Measurements from ENCODE around the gene DLL3.

Gene DLL3

DNA sequence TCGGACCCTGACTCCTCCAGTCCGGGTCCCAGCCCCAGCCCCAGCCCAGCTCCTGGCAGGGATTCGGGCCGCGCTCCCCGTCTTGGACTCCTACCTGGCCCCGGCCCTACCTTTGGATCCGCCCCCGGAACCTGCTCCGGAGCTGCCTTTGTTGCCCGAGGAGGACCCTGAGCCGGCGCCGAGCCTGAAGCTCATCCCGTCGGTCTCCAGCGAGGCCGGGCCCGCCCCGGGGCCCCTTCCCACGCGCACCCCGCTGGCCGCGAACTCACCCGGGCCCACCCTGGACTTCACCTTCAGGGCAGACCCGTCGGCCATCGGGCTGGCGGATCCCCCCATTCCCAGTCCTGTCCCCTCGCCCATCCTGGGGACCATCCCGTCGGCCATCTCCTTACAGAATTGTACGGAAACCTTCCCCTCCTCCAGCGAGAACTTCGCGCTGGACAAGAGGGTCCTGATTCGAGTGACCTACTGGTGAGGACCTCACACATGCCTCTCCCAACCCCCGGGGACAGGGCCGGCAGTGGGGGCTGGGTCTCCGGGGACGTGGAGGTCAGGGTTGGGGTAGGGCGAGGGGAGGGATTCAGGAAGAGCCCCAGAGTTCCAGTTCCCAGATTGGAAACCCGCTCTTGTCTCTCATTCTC is 16.9 kb downstream of the DLL3 start:
- in situ Hi-C loops (cut with MboI; ENCODE audit: low sequenced_read_pairs), result no loop called here

DNA sequence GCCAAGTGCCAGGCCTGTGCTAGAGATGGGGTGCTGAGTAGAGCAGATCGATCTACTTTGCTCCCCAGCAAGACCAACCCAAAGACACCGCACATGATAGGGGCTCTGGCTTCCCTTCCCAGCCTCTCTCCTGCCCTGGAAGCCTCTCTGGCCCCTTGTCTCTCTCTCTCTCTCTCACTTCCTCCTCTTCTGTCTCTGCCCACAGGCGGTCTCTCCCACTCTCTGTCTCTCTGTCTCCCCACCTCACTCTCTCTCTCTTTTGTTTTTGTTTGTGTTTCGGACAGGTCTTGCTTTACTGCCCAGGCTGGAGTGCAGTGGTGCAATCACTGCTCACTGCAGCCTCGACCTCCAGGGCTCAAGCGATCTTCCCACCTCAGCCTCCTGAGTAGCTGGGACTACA is 17.5 kb downstream of the DLL3 start:
- in situ Hi-C loops (cut with MboI; ENCODE audit: low sequenced_read_pairs), result no loop called here

DNA sequence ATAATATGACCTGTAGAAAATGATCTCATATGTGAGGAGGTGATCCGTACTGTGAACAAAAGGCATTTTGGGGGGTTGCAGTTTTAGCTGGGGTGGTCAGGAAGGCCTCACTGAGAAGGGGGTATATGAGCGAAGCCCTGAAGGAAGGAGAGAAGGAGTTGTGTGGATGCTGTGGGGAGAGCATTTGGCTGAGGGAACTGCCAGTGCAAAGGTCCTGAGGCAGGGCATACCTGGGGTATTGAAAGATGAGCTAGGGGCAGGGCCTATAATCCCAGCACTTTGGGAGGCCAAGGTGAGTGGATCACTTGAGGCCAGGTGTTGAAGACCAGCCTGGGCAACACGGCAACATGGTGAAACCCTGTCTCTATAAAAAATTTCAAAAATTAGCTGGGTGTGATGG is 18.7 kb downstream of the DLL3 start:
- in situ Hi-C loops (cut with MboI; ENCODE audit: low sequenced_read_pairs), result no loop called here

DNA sequence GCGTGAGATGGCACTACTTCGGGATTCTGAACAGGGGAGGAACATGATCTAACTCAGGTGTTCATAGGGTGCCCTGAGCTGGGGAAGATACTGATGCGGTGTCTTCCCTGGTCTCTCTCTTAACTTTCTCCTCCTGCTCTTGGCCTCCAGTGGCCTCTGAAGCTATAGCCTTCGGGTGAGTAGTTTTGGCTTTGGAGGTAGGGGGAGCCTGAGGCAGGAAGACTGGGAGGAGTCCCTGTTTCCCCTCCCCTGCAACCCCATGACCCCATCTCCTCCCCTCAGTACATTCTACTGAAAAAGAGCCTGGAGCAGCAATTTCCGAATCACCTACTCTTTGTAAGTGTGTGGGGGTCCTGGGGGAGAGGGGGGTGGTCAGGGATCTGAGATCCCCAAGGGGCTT is 19.7 kb downstream of the DLL3 start:
- in situ Hi-C loops (cut with MboI; ENCODE audit: low sequenced_read_pairs), result no loop called here

DNA sequence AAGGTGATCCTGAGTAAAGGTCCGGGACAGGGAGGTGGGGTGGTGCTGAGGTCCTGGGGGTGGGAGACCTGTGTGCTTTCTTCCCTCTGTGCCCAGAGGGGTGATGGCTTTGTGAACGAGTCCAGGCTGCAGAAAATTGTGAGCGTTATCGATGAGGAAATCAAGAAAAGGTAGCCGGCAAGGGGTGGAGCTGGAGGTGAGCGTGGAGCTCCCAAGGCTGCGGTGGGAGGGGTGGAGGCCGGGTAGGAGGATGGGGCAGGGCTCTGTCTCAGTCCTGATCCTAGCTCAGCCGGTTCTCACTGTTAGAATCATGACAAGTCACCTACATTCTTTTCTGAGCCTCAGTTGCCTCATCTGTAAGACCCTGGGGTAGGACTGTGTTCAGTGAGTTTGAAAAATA is 20.2 kb downstream of the DLL3 start:
- in situ Hi-C loops (cut with MboI; ENCODE audit: low sequenced_read_pairs), result no loop called here

DNA sequence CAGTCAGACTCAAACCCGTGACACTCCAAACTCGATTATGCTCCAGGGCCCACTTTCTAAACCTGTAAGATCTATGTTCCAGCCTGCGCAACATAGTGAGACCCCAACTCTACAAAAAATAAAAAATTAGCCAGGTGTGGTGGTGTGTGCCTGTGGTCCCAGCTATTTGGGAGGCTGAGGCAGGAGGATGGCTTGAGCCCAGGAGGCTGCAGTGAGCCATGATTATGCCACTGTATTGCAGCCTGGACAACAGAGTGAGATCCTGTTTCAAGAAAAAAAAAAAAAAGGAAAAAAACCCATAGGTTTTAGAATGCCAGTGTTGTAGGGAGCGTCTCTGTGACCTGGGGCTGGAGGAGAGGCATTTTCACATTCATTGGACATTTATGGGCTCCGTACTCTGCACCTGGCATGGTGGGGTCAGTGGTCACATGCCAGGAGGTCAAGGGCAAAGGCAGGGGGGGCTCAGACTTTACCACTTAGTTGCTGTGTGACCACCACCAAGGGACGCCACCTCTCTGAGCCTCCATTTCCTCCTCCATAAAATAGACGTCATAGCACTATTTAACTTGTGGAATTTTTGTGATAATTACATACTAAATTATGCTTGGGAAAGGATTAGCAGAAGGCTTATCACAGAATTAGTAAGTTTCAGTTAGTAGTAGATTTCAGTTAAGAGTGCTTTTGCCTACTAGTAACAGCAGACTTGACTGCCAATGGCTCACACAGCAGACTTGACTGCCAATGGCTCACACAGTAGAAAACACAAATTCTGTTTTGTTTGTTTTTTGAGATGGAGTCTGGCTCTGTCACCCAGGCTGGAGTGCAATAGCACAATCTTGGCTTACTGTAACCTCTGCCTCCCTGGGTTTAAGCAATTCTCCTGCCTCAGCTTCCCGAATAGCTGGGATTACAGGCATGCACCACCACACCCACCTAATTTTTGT is 22.1 kb downstream of the DLL3 start:
- in situ Hi-C loops (cut with MboI; ENCODE audit: low sequenced_read_pairs), result no loop called here

DNA sequence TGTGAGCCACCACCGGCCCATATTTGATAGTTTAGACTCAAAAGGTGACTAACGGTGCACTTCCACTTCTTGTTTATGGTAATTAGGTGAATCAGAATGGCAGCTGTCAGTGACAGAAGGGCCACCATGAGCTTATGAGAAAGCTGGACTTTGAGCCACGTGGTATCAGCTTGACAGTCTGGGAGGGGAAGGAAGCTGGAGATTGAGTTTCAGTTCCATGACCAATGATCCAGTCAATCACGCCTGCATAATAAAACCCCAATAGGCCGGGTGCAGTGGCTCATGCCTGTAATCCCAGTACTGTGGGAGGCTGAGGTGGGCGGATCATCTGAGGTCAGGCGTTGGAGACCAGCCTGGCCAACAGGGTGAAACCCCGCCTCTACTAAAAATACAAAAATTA is 25.7 kb downstream of the DLL3 start:
- in situ Hi-C loops (cut with MboI; ENCODE audit: low sequenced_read_pairs), result no loop called here

DNA sequence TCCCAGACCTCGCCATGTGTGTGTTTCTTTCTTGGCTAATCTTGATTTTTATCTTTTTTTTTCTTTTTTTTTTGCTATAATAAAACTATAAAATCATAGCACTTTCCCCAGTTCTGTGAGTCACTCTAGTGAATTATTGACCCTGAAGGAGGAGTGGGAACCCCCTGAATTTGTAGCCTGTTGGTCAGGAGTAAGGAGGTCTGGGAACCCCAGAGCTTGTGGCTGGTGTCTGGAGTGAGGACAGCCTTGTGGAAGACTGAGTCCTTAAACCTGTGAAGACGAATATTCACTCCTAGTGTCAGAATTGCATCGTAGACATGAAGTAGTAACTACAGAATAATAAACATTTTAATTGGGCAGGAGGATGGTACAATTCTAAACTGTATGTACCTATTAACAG is 26.5 kb downstream of the DLL3 start:
- in situ Hi-C loops (cut with MboI; ENCODE audit: low sequenced_read_pairs), result loop anchor here (25.0 kb wide), 1 partner anchor 413 kb away; no protein-coding TSS in a partner anchor

DNA sequence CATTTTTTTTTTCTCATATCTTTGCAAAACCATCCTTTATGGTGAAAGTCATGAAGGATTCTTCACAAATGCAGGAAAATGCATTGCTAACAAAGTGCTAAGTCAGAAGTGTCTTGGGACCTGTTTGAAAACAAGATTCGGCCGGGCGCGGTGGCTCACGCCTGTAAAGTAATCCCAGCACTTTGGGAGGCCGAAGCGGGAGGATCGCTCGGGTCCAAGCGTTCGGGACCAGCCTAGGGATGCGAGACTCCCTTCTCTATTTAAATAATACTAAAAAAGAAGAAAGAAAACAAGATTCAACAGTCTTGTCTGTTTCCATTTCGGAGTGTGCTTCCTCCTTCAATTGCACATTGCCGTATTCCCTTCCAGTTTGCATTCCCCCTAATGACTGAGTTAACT is 33.1 kb downstream of the DLL3 start:
- in situ Hi-C loops (cut with MboI; ENCODE audit: low sequenced_read_pairs), result loop anchor here (25.0 kb wide), 1 partner anchor 420 kb away; no protein-coding TSS in a partner anchor

DNA sequence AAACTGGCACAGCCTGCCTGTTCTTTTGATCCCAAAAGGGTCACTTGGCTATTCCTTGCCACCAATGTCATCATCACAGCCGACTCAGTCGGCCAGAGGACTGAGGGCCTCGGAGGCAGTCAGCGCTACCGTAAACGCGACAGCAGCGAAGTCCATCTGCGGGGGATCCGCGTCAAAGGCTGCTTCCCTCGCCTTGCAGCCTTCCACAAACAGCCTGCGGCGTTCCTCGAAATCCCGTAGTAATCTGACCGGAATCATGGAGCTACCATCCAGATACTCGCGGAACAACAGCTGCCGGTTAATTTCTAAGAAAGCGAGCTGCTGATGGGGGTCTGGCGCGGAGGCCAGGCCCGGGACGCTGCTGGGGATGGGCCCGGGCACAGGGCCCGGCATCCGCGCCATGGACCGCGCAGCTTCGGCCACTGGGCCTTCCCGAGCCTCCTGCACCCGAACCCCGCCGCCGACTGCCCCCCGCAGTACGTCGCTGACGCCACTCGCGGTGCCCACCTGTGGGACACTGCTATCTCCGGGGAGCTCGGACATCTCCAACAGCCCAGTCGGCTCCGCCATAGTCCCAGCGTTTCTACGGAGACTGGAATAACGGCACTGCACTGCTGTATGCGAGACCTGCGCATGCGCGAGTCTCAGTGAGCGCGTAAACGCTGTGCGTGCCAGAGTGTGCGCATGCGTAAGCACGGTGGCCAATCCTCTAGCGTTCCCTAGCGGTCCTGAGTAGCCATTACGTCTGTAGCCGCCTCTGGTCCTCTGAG is 33.7 kb downstream of the DLL3 start, which contains the start of gene EID2B:
TSS of gene EID2B (minus strand) at position 620 of the 770 bp plus-strand sequence. CDS start at position 570, 50 bp downstream.
- in situ Hi-C loops (cut with MboI; ENCODE audit: low sequenced_read_pairs), result loop anchor here (25.0 kb wide), 1 partner anchor 420 kb away; no protein-coding TSS in a partner anchor

DNA sequence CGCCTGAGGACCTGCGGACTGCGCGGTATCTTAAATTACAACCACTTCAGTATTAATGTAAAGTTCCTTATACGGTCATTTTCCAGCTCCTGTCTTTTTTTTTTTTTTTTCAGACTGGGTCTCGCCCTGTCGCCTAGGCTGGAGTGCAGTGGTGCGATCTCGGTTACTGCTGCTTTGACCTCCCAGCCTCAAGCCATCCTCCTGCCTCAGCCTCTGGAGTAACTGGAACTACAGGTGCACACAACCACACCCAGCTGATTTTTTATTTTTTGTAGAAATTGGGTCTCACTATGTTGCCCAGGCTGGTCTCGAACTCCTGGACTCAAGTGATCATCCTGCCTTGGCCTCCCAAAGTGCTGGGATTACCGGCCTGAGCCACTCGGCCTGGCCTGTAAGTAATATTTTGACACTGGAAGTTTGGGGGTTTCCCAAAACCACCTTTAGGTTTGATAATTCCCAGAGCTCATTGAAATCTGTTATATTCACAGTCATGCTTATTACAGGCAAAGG is 34.3 kb downstream of the DLL3 start:
- in situ Hi-C loops (cut with MboI; ENCODE audit: low sequenced_read_pairs), result loop anchor here (25.0 kb wide), 1 partner anchor 421 kb away; no protein-coding TSS in a partner anchor

DNA sequence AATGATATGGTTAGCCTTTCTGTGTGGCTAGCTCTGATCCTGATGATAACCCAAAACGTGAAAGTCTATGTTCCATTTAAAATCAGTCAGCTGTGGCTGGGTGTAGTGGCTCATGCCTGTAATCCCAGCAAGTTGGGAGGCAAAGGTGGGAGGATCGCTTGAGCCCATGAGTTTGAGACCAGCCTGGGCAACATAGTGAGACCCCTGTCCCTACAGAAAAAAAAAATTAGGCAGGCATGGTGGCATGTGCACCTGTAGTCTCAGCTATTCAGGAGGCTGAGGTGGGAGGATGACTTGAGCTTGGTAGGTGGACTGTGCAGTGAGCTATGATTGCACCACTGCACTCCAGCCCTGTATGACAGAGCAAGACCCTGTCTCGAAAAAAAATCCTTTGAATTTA is 35.0 kb downstream of the DLL3 start:
- in situ Hi-C loops (cut with MboI; ENCODE audit: low sequenced_read_pairs), result loop anchor here (25.0 kb wide), 1 partner anchor 421 kb away; no protein-coding TSS in a partner anchor

DNA sequence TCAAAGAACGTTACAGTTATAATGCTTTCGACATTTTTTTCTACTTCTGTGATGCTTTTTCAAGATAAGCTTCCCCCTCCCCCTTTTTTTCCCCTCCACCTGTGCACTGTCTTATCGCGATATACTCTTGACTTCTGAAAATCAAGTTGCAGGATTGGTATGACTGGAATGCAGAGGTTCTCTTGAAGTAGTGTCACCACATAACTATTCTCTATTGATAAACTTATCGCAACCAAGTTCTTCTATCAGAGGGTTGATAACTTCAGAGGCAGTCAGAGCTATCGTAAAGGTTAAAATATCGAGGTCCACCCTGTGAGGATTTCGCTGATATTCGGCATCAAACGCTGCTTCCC is 40.4 kb downstream of the DLL3 start:
- in situ Hi-C loops (cut with MboI; ENCODE audit: low sequenced_read_pairs), result loop anchor here (25.0 kb wide), 1 partner anchor 427 kb away; no protein-coding TSS in a partner anchor

DNA sequence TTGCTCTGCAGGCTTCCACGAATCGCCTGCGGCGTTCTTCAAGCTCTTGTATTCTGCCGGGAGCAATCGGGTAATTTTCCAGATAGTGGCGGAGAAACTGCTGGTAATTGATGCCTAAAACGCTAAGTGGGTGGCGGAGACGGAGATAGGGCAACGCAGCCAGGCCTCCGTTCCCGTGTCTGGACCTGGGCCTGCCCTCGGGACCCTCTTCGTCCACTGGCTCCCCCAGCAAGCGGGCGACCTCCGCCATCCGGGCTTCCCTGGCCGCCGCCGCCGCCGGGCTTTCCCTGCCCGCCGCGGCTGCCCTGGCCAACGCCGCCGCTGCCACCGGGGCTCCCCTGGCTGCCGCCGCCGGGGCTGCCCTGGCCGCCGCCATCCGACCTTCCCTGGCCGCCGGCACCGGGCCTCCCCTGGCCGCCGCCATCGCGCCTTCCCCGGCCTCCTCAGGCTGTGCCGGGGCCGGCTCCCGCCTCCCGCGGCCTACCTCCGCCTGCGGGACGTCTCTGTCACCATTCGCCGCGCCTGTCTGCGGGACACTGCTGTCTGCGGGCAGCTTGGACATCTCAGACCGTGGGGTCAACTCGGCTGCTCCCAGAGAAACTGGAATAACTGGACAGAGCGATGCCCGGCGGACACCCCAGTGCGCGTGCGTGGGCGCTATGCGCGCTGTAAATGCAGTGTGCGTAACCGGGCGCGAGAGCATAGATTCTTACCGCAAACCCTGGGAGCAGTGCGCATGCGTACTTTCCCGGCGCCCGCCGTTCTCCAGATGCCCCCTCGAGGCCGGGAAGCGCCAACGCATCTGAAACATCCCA is 41.0 kb downstream of the DLL3 start, which contains the start of gene EID2:
TSS of gene EID2 (minus strand) at position 644 of the 815 bp plus-strand sequence. CDS start at position 562, 82 bp downstream.
- in situ Hi-C loops (cut with MboI; ENCODE audit: low sequenced_read_pairs), result loop anchor here (25.0 kb wide), 1 partner anchor 427 kb away; no protein-coding TSS in a partner anchor

DNA sequence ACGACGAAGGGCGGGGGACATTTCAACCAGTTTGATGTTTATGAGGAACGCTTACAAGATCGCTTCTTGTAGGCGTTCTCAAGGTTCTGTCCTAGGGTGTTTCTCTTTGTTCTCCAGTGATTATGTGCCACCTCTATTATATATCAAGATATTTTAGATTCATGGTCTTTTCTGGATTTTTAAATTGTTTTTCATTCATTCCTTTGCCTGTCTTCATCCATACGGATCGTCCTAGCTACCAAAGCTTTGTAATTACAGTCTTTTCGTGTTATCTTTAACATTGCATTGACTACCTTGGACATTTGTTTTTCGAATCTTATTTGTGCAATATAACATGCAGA is 41.6 kb downstream of the DLL3 start:
- in situ Hi-C loops (cut with MboI; ENCODE audit: low sequenced_read_pairs), result loop anchor here (25.0 kb wide), 1 partner anchor 428 kb away; no protein-coding TSS in a partner anchor

DNA sequence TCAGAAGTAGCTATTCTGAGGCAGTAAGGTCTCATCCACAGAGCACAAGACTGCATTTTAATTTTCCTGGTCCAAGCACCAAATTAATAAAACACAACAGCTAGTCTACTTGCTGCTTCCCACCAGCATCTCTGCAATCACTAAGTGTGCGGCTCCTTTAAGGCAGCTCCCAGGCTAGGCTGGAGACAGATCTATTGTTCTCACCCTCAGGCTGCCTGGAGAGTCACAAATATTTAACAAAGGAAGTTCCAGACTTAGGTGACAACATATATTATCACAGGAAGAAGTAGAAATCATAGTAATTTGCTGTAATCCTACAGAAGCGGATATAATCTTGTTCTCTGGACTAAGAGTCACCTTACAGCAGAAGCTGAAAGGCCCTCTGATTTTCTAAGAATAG is 43.5 kb downstream of the DLL3 start:
- in situ Hi-C loops (cut with MboI; ENCODE audit: low sequenced_read_pairs), result loop anchor here (25.0 kb wide), 1 partner anchor 430 kb away; no protein-coding TSS in a partner anchor

DNA sequence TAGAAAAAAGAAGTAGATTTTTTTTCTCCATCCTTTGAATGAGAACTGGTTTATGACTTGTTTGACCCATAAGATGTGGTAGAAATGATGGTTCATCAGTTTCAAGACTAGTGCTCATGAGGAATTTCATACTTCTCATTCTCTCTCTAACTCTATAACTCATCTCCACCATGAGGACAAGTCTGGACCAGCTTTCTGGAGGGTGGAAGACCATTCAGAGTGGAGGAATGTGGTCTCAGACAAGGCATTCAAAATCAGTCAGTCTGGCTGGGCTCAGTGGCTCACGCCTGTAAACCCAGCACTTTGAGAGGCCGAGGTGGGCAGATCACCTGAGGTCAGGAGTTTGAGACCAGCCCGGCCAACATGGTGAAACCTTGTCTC is 44.7 kb downstream of the DLL3 start:
- in situ Hi-C loops (cut with MboI; ENCODE audit: low sequenced_read_pairs), result loop anchor here (25.0 kb wide), 1 partner anchor 431 kb away; no protein-coding TSS in a partner anchor

DNA sequence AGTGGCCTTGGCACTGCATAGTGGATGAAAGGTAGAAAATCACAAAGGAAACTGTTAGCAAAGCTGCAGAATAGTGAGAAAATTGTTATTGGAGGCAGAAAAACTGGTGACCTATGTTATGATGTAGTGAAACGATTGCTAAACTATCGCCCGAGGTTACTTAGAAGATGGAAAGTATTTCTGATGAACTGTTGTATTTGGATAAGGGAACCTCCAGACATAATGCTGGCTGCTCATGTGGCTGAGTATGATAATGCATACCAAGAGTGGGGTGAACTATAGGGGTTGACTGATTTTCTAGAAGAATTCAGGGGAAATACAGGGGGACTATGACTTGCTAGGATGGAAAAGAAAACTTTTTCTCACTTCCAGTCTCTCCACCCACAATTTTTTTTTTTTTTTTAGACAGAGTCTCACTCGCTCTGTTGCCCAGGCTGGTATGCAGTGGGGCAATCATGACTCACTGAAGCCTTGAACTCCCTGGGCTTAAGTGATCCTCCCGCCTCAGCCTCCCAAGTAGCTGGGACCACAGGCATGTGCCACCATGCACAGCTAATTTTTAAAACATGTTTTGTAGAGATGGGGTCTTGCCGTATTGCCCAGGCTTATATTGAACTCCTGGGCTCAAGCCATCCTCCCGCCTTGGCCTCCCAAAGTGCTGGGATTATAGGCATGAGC is 45.6 kb downstream of the DLL3 start:
- in situ Hi-C loops (cut with MboI; ENCODE audit: low sequenced_read_pairs), result loop anchor here (25.0 kb wide), 1 partner anchor 432 kb away; no protein-coding TSS in a partner anchor

DNA sequence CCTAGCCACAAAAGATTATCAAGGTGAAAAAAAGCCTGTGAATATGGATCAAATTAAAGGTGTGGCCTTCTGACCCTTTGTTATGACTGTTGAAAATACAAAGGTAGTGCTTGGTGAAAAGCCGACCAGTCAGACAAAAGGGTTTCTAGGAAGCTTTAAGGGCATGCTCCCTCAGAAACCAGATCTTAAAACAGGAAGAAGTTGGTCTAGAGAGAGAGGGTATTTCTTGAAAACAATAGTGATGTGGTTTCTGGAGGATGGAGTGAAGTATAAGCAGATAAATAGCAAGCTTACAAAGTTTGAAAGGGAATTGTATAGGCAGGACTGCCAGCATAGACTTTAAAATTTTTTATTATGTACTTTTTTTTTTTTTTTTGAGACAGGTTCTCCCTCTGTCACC is 46.2 kb downstream of the DLL3 start:
- in situ Hi-C loops (cut with MboI; ENCODE audit: low sequenced_read_pairs), result loop anchor here (25.0 kb wide), 1 partner anchor 433 kb away; no protein-coding TSS in a partner anchor

Data from HL-60/S4 treated with retinoic acid at 250 ng/mL for 4 days and 3 days (cell line).